Uterus (tissue), 4 donors: ENCODE results near the gene SYMPK. TPM values are rescaled to one million over a fixed set of nuclear protein-coding genes. Genes with fewer than 3 reads are reported as not detected.

Experiments used
- DNase-seq, 2 donors: peaks; one replicate each; pipeline ENCODE4 v3.0.0-alpha.2; 2019 to 2020
- H3K27ac ChIP-seq, 2 donors: fragments of 200-600 bp; sonication (generic); 1 replicate in 1 of 2; 2 replicates in 1 of 2; pipeline ENCODE4 v1.5.1; 2016 to 2018
- H3K27me3 ChIP-seq, 2 donors: fragments of 200-600 bp; sonication (generic); one replicate each; pipeline ENCODE4 v1.5.1; 2018 to 2019; ENCODE audit warnings: control low read depth in 1 of 2
- H3K36me3 ChIP-seq, 2 donors: fragments of 200-600 bp; sonication (generic); one replicate each; pipeline ENCODE4 v1.5.1; 2019; ENCODE audit warnings: control low read depth in 1 of 2
- H3K4me1 ChIP-seq, 2 donors: fragments of 200-600 bp; sonication (generic); one replicate each; pipeline ENCODE4 v1.5.1; 2018 to 2019; ENCODE audit warnings: control low read depth in 1 of 2
- H3K4me3 ChIP-seq, 2 donors: fragments of 200-600 bp; sonication (generic); 1 replicate in 1 of 2; 2 replicates in 1 of 2; pipeline ENCODE4 v1.5.1; 2018 to 2019; ENCODE audit warnings: mild to moderate bottlenecking in 1 of 2
- H3K9me3 ChIP-seq, 2 donors: fragments of 200-600 bp; sonication (generic); one replicate each; pipeline ENCODE4 v1.5.1; 2019; ENCODE audit warnings: control low read depth in 1 of 2
- CTCF ChIP-seq, 4 experiments: fragments of 200-600 bp in 2 of 4; fragments of 450-650 bp in 2 of 4; sonication (generic) in 2 of 4; IDR thresholded peaks; one replicate each; pipeline ENCODE4 v1.5.1; 2016 to 2019; ENCODE audit warnings: antibody characterized with exemption in 4 of 4, mild to moderate bottlenecking in 2 of 4, moderate library complexity in 1 of 4
- POLR2A ChIP-seq, 2 donors: fragments of 450-650 bp; IDR thresholded peaks; one replicate each; pipeline ENCODE4 v1.6.1; 2016; ENCODE audit warnings: antibody characterized with exemption in 2 of 2, mild to moderate bottlenecking in 1 of 2, moderate library complexity in 1 of 2
- intact Hi-C: fragments of 100-400 bp; cut with DNase I; formaldehyde crosslinking; loops from one replicate; pipeline ENCODE4 v1.15.1; 2023; ENCODE audit warnings: low total_unique reads
- total RNA-seq, 4 donors: library from RNA; depleted of rRNA in 3 of 4; stranded (reverse); fragments of >200 nt in 3 of 4; gene quantifications; one replicate each; pipeline versions ENCODE4 v1.1.0 to v1.2.4, GENCODE V29; 2014 to 2023
- donor health status: DM: yes; HTN: yes; CAD: no.

SYMPK gene
- total RNA-seq, 4 donors from 2014 or later, result 32.0 to 72.6 (median 46.4) TPM

DNA sequence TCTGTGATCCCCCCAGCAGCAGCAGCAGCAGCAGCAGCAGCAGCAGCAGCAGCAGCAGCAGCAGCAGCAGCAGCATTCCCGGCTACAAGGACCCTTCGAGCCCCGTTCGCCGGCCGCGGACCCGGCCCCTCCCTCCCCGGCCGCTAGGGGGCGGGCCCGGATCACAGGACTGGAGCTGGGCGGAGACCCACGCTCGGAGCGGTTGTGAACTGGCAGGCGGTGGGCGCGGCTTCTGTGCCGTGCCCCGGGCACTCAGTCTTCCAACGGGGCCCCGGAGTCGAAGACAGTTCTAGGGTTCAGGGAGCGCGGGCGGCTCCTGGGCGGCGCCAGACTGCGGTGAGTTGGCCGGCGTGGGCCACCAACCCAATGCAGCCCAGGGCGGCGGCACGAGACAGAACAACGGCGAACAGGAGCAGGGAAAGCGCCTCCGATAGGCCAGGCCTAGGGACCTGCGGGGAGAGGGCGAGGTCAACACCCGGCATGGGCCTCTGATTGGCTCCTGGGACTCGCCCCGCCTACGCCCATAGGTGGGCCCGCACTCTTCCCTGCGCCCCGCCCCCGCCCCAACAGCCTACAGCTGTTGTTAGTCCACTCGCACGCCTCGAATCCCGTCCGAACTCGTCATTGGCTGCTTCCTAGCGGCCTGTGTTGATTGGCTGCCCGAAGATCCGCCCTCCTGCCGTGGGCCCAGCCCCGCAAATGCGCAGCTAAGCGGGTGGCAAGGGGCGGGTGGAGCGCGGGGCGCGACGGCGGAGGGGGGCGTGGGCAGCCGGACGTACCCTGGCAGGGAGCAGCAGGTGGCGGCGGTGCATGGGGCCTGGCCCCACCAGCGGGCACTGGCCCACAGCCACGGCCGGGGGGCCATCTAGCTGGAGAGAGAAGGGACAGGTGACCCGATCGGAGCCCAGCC is 92.5 kb downstream of the SYMPK start:
- H3K9me3 ChIP-seq, result no peaks in the 10 kb centered on the region
- peaks cover 3 to 16% of the 10 kb centered on the region in 2 donors for H3K4me1 ChIP-seq
- no peaks in the 10 kb centered on the region for H3K27me3 ChIP-seq
- H3K4me3 ChIP-seq, result peak overlapping the region; percentile 47 to 55
- intact Hi-C loops, result no loop called here
- TF ChIP-seq CTCF (IDR thresholded peaks at IDR 0.05) (peak; percentile 93 to 99 (median 94)), POLR2A (IDR thresholded peaks at IDR 0.05) (peak; percentile 54 to 61)
- peak; percentile 96 to 98 for DNase-seq
- no peaks in the 10 kb centered on the region for H3K36me3 ChIP-seq
- peak overlapping the region; percentile 90 to 92 for H3K27ac ChIP-seq

DNA sequence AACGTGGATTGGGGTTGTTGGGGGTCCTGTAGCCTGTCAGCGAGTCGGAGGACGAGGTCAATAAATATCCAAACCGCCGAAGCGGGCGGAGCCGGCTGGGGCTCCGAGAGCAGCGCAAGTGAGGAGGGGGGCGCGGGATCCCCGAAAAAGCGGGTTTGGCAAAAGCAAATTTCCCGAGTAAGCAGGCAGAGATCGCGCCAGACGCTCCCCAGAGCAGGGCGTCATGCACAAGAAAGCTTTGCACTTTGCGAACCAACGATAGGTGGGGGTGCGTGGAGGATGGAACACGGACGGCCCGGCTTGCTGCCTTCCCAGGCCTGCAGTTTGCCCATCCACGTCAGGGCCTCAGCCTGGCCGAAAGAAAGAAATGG is 93.1 kb downstream of the SYMPK start:
- H3K27me3 ChIP-seq, result no peaks in the 10 kb centered on the region
- H3K36me3 ChIP-seq, result no peaks in the 10 kb centered on the region
- peaks cover 6 to 22% of the 10 kb centered on the region in 2 donors for H3K4me1 ChIP-seq
- H3K4me3 ChIP-seq, result peak overlapping the region; percentile 47 to 55
- intact Hi-C loops, result no loop called here
- no peak for TF ChIP-seq POLR2A (IDR thresholded peaks at IDR 0.05)
- no peak for TF ChIP-seq CTCF (IDR thresholded peaks at IDR 0.05)
- H3K9me3 ChIP-seq, result no peaks in the 10 kb centered on the region
- peak; percentile 72 for DNase-seq
- peak overlapping the region; percentile 90 to 92 for H3K27ac ChIP-seq

DNA sequence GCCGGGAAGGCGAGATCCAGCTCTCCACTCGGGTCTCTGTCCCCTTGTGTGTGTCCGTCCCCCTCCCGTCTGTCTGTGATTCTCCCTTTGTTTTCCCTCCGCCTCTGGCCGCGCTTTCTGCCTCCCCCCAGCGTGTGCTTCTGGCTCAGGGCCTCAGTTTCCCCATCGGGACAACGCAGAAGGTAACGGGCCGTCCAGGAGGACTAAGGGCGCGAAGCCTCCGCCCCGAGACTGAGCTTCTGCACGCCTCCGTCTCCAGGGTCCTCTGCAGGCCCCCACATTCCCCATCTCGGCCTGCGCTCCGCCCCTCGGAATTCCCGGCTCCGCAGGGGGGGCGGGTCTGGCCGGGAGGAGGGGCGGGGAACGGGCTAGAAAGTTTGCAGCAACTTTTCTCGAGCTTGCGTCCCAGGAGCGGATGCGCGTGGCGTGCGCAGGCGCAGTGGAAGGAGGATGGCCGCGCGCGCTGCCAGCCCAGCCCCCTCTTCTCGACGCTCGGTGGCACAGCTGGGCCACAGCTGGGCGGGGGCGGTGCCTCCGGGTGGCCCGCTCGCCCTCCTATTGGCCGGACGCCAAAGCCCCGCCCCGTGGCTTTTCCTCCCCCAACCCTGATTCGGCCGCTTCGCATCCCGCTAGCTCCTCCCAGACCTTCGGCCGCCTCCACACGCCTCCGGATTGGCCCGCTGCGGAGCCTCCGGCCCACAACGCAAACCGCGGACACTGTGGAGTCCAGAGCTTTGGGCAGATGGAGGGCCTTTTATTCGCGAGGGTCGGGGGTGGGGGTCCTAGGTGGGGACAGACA is 93.8 kb downstream of the SYMPK start, which contains the start of gene SIX5:
TSS of gene SIX5 (minus strand) at position 269 of the 799 bp plus-strand sequence. CDS start 408 bp downstream, outside the sequence.
- Histone ChIP-seq H3K4me3 (peak within 1 kb of the TSS; percentile 47 to 94), H3K27ac (peak within 1 kb of the TSS; percentile 90 to 92), H3K36me3 (no peaks in the 10 kb centered on the region), H3K4me1 (peaks cover 6 to 28% of the 10 kb centered on the region in 2 donors), H3K27me3 (no peaks in the 10 kb centered on the region), H3K9me3 (no peaks in the 10 kb centered on the region)
- DNase-seq, result peak; percentile 98 to 99
- TF ChIP-seq POLR2A (IDR thresholded peaks at IDR 0.05), result peak; percentile 87 to 93
- peak in 1 of 4 experiments; percentile 45 for TF ChIP-seq CTCF (IDR thresholded peaks at IDR 0.05)
- intact Hi-C loops, result no loop called here

GRCh38 chr19:45768655-45768983 is 94.3 kb downstream of the SYMPK start:
- TF ChIP-seq CTCF (IDR thresholded peaks at IDR 0.05), result no peak
- no peak for TF ChIP-seq POLR2A (IDR thresholded peaks at IDR 0.05)
- H3K9me3 ChIP-seq, result no peaks in the 10 kb centered on the region
- DNase-seq, result no peak
- intact Hi-C loops, result no loop called here
- peak overlapping the region; percentile 90 to 92 for H3K27ac ChIP-seq
- H3K36me3 ChIP-seq, result no peaks in the 10 kb centered on the region
- peaks cover 7 to 33% of the 10 kb centered on the region in 2 donors for H3K4me1 ChIP-seq
- H3K27me3 ChIP-seq, result no peaks in the 10 kb centered on the region
- peak overlapping the region; percentile 47 to 94 for H3K4me3 ChIP-seq
